IPS-NIHi7 (cell line): Measurements from ENCODE around the gene CFAP77.

Experiments
- DNase-seq: peaks from one replicate; pipeline ENCODE4 v3.0.0; 2012; ENCODE audit warnings: mixed read lengths; ENCODE audit errors: extremely low spot score

Gene CFAP77

GRCh38 chr9:132595319-132595718 is 185.3 kb downstream of the CFAP77 start:
- DNase-seq: no peak

- no peak for DNase-seq
Measured at GRCh38 chr9:132596200-132596599, 186.2 kb downstream of the CFAP77 start.

- no peak for DNase-seq
Measured at GRCh38 chr9:132597073-132597775, 187.2 kb downstream of the CFAP77 start.

GRCh38 chr9:132600326-132600984 is 190.4 kb downstream of the CFAP77 start:
- no peak for DNase-seq

GRCh38 chr9:132602207-132602606 is 192.2 kb downstream of the CFAP77 start:
- no peak for DNase-seq

GRCh38 chr9:132605387-132605786 is 195.4 kb downstream of the CFAP77 start:
- no peak for DNase-seq

- no peak for DNase-seq
Measured at GRCh38 chr9:132606066-132606465, 196.1 kb downstream of the CFAP77 start.

GRCh38 chr9:132609184-132609583 is 199.2 kb downstream of the CFAP77 start:
- DNase-seq: no peak

- no peak for DNase-seq
Measured at GRCh38 chr9:132609829-132610228, 199.8 kb downstream of the CFAP77 start.

- no peak for DNase-seq
Measured at GRCh38 chr9:132610661-132611060, 200.7 kb downstream of the CFAP77 start.

- no peak for DNase-seq
Measured at GRCh38 chr9:132614324-132614723, 204.3 kb downstream of the CFAP77 start.

- DNase-seq: no peak
Measured at GRCh38 chr9:132615774-132616173, 205.8 kb downstream of the CFAP77 start.

- no peak for DNase-seq
Measured at GRCh38 chr9:132616725-132617124, 206.7 kb downstream of the CFAP77 start.

GRCh38 chr9:132622159-132622558 is 212.1 kb downstream of the CFAP77 start:
- no peak for DNase-seq
